HEK293 (cell line): Measurements from ENCODE around the gene RIPOR3.

ENCODE experiments used
- CTCF ChIA-PET: fragments of 350-600 bp; formaldehyde crosslinking; extraction: SDS; loops from one replicate; lab custom pipeline; 2021; ENCODE audit warnings: antibody characterized with exemption; lab: Yijun Ruan, JAX
- POLR2A ChIA-PET: fragments of 300-600 bp; formaldehyde crosslinking; extraction: SDS; loops from one replicate; lab custom pipeline; 2020; ENCODE audit warnings: antibody characterized with exemption, inconsistent platforms; lab: Yijun Ruan, JAX
- H3K27ac ChIP-seq: fragments of 200-500 bp; sonication (Bioruptor generic); 2 replicates; pipeline ENCODE4 v1.5.1; 2014; ENCODE audit warnings: low read depth, low read length, control low read depth, inconsistent platforms; ENCODE audit errors: extremely low read depth
- H3K36me3 ChIP-seq, 2 experiments: fragments of 200-500 bp in 1 of 2; sonication (Bioruptor generic) in 1 of 2; 1 replicate in 1 of 2; 2 replicates in 1 of 2; pipeline ENCODE4 v1.5.1; 2014 to 2017; ENCODE audit warnings: inconsistent platforms in 2 of 2, low read length in 2 of 2; ENCODE audit not compliant: control insufficient read depth in 2 of 2, insufficient read depth in 1 of 2
- H3K4me1 ChIP-seq: fragments of 200-500 bp; sonication (Bioruptor generic); 2 replicates; pipeline ENCODE4 v1.5.1; 2014; ENCODE audit warnings: mild to moderate bottlenecking, low read length, inconsistent platforms; ENCODE audit not compliant: control insufficient read depth, insufficient read depth
- H3K4me3 ChIP-seq: 2 replicates; pipeline ENCODE4 v1.5.1; 2011; ENCODE audit warnings: low read depth, mild to moderate bottlenecking, control low read depth, low read length, moderate library complexity
- H3K9me3 ChIP-seq: fragments of 200-500 bp; sonication (Bioruptor generic); 2 replicates; pipeline ENCODE4 v1.5.1; 2014; ENCODE audit warnings: low read depth, low read length, inconsistent platforms; ENCODE audit not compliant: control insufficient read depth, insufficient read depth
- EGR2 ChIP-seq: fragments of 450-650 bp; formaldehyde crosslinking; IDR thresholded peaks from 2 replicates; pipeline ENCODE4 v1.5.1; 2016; ENCODE audit warnings: low read depth, missing biosample characterization, missing genetic modification characterization
- HOXA7 ChIP-seq: sonication (generic); formaldehyde crosslinking; IDR thresholded peaks from 2 replicates; pipeline ENCODE4 v1.8.1; 2022; ENCODE audit warnings: missing genetic modification reagents, borderline replicate concordance
- PRDM1 ChIP-seq: fragments of 450-650 bp; formaldehyde crosslinking; IDR thresholded peaks from 2 replicates; pipeline ENCODE4; 2016; ENCODE audit warnings: missing biosample characterization, missing genetic modification characterization
- SALL2 ChIP-seq: fragments of 450-650 bp; formaldehyde crosslinking; IDR thresholded peaks from 2 replicates; pipeline ENCODE4 v1.5.0; 2017; ENCODE audit warnings: missing biosample characterization, mild to moderate bottlenecking, missing genetic modification characterization, borderline replicate concordance
- YY1 ChIP-seq: fragments of 450-650 bp; formaldehyde crosslinking; IDR thresholded peaks from 2 replicates; pipeline ENCODE4 v1.5.1; 2018; ENCODE audit warnings: missing biosample characterization, missing genetic modification characterization
- YY2 ChIP-seq: fragments of 450-650 bp; formaldehyde crosslinking; IDR thresholded peaks from 2 replicates; pipeline ENCODE4 v1.5.1; 2016; ENCODE audit warnings: missing biosample characterization, missing genetic modification characterization
- ZBTB21 ChIP-seq: fragments of 450-650 bp; formaldehyde crosslinking; IDR thresholded peaks from 2 replicates; pipeline ENCODE4 v1.5.1; 2017; ENCODE audit warnings: missing biosample characterization, missing genetic modification characterization
- ZEB2 ChIP-seq: fragments of 450-650 bp; formaldehyde crosslinking; IDR thresholded peaks from 2 replicates; pipeline ENCODE4 v1.5.1; 2016; ENCODE audit warnings: missing biosample characterization, missing genetic modification characterization
- ZFHX2 ChIP-seq: fragments of 450-650 bp; formaldehyde crosslinking; conservative IDR thresholded peaks from 2 replicates; pipeline ENCODE4 v1.5.1; 2016; ENCODE audit warnings: missing biosample characterization, missing genetic modification characterization
- ZNF138 ChIP-seq: fragments of 450-650 bp; formaldehyde crosslinking; IDR thresholded peaks from 2 replicates; pipeline ENCODE4 v1.5.1; 2016; ENCODE audit warnings: missing biosample characterization, missing genetic modification characterization, borderline replicate concordance
- ZNF48 ChIP-seq: fragments of 450-650 bp; formaldehyde crosslinking; IDR thresholded peaks from 2 replicates; pipeline ENCODE4 v1.5.1; 2016; ENCODE audit warnings: missing biosample characterization, missing genetic modification characterization
- ZNF549 ChIP-seq: fragments of 450-650 bp; IDR thresholded peaks from 2 replicates; pipeline ENCODE4 v1.5.1; 2018; ENCODE audit warnings: missing biosample characterization, missing genetic modification characterization, mild to moderate bottlenecking, inconsistent platforms, moderate library complexity
- ZNF555 ChIP-seq: fragments of 450-650 bp; formaldehyde crosslinking; conservative IDR thresholded peaks from 2 replicates; pipeline ENCODE4 v1.5.1; 2017; ENCODE audit warnings: missing biosample characterization, mild to moderate bottlenecking, missing genetic modification characterization, inconsistent platforms
- ZNF571 ChIP-seq: fragments of 450-650 bp; formaldehyde crosslinking; IDR thresholded peaks from 2 replicates; pipeline ENCODE4 v1.5.0; 2017; ENCODE audit warnings: missing biosample characterization, missing genetic modification characterization
- ZNF623 ChIP-seq: fragments of 450-650 bp; formaldehyde crosslinking; IDR thresholded peaks from 2 replicates; pipeline ENCODE4 v1.5.1; 2016; ENCODE audit warnings: missing biosample characterization, missing genetic modification characterization
- ZNF830 ChIP-seq: fragments of 450-650 bp; IDR thresholded peaks from 2 replicates; pipeline ENCODE4 v1.5.0; 2018; ENCODE audit warnings: missing biosample characterization, missing genetic modification characterization, low read depth, mild to moderate bottlenecking, moderate library complexity
- TF ChIP-seq, protein P1 (sequence below): fragments of 450-650 bp; formaldehyde crosslinking; IDR thresholded peaks from 2 replicates; pipeline ENCODE4 v1.5.1; 2017; ENCODE audit warnings: missing biosample characterization, missing genetic modification characterization
- TF ChIP-seq, protein P2 (sequence below): fragments of 450-650 bp; formaldehyde crosslinking; IDR thresholded peaks from 2 replicates; pipeline ENCODE4 v1.5.1; 2016; ENCODE audit warnings: missing biosample characterization, missing genetic modification characterization
- TF ChIP-seq, protein P3 (sequence below): fragments of 450-650 bp; formaldehyde crosslinking; IDR thresholded peaks from 2 replicates; pipeline ENCODE4 v1.5.1; 2016; ENCODE audit warnings: missing biosample characterization, missing genetic modification characterization
- TF ChIP-seq, protein P4 (sequence below): fragments of 450-650 bp; formaldehyde crosslinking; IDR thresholded peaks from 2 replicates; pipeline ENCODE4 v1.5.1; 2016; ENCODE audit warnings: missing biosample characterization, missing genetic modification characterization

The RIPOR3 gene

DNA sequence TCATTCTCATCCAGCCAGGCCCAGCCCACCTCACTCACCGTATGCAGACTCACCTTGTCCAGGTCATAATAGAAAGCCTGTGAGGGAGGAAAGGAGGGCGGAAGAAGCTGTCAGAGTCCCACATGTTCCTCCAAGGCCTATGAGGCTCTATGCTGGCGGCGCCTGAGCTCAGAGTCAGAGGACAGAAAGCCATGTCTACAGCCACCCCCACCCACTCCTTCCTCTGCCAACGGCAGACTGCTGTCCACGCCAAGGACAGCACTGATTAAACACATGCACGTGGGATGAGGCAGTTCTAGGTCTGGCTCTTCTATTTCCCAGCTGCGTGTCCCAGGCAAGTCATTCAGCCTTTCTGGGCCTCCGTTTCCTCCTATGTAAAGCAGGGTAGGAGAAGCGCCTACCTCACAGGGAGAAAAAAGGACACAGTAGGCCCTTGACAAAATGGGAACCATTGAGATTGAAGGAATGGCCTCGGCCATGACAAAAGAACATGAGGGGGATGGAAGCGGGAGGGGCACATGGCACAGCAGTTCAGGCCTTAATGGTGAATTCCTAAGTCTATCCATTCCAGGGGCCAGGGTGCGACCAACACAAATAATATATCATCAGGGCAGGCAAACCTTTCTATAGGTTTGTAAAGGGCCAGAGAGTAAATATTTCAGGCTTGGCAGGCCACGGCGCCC is 80.1 kb downstream of the RIPOR3 start:
- TF ChIP-seq ZNF623 (tag by site-specific recombination) (no peak), EGR2 (tag by site-specific recombination) (peak; percentile 68), ZFHX2 (tag by site-specific recombination) (peak; percentile 30; the same call in 1 of the 2 replicates), ZNF830 (tag by site-specific recombination) (no peak)
- no peaks in the 10 kb centered on the region for H3K36me3 ChIP-seq
- CTCF ChIA-PET, result interaction anchor here (0.6 to 1.0 kb wide), 3 partner anchors 24 to 290 kb away, joined by 3 to 4 read pairs (median 3); no protein-coding TSS in a partner anchor
- no peak overlapping the region for H3K4me3 ChIP-seq
- no peak overlapping the region for H3K27ac ChIP-seq
- H3K4me1 ChIP-seq, result no peaks in the 10 kb centered on the region
- POLR2A ChIA-PET, result interaction anchor here (0.6 kb wide), 1 partner anchor 12 kb away, joined by 3 read pairs; no protein-coding TSS in a partner anchor
- H3K9me3 ChIP-seq, result no peaks in the 10 kb centered on the region

DNA sequence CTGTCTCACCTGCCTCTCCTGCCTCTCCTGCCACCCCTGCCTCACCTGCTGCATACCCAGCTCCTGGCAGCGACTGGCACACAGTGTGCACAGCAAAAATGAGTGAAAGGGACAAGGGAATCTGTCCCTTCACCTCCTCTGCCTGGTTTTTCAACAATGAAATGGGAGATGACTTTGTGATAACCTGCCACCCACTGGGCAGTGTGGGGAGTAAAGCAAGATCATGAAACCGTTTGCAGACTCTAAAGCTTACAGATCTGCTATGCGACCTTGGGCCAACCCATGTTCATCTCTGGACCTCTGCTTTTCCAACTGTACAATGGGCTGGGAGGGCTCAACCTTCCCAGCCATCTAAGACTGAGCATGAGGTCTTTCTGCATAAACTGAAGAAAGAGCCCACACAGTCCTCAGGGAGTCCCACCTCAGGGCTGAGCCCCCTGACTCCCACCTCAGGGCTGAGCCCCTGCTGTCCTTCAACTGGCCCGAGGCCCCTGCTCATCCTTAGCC is 81.1 kb downstream of the RIPOR3 start:
- POLR2A ChIA-PET, result no interaction called here
- CTCF ChIA-PET, result interaction anchor here (0.6 to 1.0 kb wide), 4 partner anchors 20 to 428 kb away, joined by 3 read pairs; no protein-coding TSS in a partner anchor
- Histone ChIP-seq H3K4me3 (no peak overlapping the region), H3K27ac (no peak overlapping the region), H3K4me1 (no peaks in the 10 kb centered on the region), H3K36me3 (no peaks in the 10 kb centered on the region), H3K9me3 (no peaks in the 10 kb centered on the region)
- TF ChIP-seq, protein P1, sequence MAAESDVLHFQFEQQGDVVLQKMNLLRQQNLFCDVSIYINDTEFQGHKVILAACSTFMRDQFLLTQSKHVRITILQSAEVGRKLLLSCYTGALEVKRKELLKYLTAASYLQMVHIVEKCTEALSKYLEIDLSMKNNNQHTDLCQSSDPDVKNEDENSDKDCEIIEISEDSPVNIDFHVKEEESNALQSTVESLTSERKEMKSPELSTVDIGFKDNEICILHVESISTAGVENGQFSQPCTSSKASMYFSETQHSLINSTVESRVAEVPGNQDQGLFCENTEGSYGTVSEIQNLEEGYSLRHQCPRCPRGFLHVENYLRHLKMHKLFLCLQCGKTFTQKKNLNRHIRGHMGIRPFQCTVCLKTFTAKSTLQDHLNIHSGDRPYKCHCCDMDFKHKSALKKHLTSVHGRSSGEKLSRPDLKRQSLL (tag by site-specific recombination), result no peak
- TF ChIP-seq PRDM1 (tag by site-specific recombination) (peak; percentile 27; the same call in 1 of the 2 replicates), EGR2 (tag by site-specific recombination) (peak; percentile 28; the same call in 1 of the 2 replicates)
- TF ChIP-seq, protein P2, sequence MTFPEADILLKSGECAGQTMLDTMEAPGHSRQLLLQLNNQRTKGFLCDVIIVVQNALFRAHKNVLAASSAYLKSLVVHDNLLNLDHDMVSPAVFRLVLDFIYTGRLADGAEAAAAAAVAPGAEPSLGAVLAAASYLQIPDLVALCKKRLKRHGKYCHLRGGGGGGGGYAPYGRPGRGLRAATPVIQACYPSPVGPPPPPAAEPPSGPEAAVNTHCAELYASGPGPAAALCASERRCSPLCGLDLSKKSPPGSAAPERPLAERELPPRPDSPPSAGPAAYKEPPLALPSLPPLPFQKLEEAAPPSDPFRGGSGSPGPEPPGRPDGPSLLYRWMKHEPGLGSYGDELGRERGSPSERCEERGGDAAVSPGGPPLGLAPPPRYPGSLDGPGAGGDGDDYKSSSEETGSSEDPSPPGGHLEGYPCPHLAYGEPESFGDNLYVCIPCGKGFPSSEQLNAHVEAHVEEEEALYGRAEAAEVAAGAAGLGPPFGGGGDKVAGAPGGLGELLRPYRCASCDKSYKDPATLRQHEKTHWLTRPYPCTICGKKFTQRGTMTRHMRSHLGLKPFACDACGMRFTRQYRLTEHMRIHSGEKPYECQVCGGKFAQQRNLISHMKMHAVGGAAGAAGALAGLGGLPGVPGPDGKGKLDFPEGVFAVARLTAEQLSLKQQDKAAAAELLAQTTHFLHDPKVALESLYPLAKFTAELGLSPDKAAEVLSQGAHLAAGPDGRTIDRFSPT, result no peak
- TF ChIP-seq, protein P3, sequence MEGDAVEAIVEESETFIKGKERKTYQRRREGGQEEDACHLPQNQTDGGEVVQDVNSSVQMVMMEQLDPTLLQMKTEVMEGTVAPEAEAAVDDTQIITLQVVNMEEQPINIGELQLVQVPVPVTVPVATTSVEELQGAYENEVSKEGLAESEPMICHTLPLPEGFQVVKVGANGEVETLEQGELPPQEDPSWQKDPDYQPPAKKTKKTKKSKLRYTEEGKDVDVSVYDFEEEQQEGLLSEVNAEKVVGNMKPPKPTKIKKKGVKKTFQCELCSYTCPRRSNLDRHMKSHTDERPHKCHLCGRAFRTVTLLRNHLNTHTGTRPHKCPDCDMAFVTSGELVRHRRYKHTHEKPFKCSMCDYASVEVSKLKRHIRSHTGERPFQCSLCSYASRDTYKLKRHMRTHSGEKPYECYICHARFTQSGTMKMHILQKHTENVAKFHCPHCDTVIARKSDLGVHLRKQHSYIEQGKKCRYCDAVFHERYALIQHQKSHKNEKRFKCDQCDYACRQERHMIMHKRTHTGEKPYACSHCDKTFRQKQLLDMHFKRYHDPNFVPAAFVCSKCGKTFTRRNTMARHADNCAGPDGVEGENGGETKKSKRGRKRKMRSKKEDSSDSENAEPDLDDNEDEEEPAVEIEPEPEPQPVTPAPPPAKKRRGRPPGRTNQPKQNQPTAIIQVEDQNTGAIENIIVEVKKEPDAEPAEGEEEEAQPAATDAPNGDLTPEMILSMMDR (tag by site-specific recombination), result peak; percentile 26; the same call in 1 of the 2 replicates

DNA sequence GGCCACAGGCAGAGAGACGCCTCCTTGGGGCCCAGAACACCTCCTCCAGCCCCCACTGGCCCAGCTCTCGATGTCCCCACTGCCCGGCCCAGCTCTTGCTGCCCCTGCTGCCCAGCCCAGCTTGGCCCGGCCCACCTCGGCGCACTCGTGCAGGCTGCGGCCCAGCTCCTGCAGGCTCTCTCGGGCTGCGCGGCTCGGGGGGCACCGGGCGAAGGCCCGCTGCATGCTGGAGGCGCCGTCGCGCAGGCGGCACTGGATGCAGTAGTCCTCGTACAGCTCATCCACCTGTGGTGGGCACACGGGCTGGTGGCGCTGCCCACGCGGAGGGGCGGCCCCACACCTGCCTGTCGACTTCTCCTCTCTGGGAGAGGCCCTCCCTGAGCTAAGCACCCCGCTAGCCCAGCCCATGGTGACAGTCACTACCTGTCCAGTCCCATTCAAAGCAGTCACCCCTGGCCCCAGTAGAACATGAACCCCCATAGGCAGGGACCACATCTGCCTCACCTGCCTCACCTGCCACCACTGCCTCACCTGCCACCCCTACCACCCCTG is 81.8 kb downstream of the RIPOR3 start:
- CTCF ChIA-PET, result interaction anchor here (0.9 to 1.0 kb wide), 2 partner anchors 20 to 145 kb away, joined by 3 to 5 read pairs; no protein-coding TSS in a partner anchor
- Histone ChIP-seq H3K9me3 (no peaks in the 10 kb centered on the region), H3K36me3 (no peaks in the 10 kb centered on the region), H3K4me3 (no peak overlapping the region), H3K27ac (no peak overlapping the region), H3K4me1 (no peaks in the 10 kb centered on the region)
- no peak for TF ChIP-seq PRDM1 (tag by site-specific recombination)
- no peak for TF ChIP-seq ZEB2
- TF ChIP-seq ZNF571 (tag by site-specific recombination), result no peak
- no peak for TF ChIP-seq HOXA7
- TF ChIP-seq ZBTB21 (tag by site-specific recombination), result no peak
- TF ChIP-seq, protein P4, sequence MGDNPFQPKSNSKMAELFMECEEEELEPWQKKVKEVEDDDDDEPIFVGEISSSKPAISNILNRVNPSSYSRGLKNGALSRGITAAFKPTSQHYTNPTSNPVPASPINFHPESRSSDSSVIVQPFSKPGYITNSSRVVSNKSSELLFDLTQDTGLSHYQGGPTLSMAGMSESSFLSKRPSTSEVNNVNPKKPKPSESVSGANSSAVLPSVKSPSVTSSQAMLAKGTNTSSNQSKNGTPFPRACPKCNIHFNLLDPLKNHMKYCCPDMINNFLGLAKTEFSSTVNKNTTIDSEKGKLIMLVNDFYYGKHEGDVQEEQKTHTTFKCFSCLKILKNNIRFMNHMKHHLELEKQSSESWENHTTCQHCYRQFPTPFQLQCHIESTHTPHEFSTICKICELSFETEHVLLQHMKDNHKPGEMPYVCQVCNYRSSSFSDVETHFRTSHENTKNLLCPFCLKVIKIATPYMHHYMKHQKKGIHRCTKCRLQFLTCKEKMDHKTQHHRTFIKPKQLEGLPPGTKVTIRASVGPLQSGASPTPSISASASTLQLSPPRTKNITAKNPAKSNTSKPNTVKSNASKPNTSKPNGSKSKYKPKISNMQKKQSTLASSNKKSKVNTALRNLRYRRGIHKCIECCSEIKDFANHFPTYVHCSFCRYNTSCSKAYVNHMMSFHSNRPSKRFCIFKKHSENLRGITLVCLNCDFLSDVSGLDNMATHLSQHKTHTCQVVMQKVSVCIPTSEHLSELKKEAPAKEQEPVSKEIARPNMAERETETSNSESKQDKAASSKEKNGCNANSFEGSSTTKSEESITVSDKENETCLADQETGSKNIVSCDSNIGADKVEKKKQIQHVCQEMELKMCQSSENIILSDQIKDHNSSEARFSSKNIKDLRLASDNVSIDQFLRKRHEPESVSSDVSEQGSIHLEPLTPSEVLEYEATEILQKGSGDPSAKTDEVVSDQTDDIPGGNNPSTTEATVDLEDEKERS (tag by site-specific recombination), result no peak
- TF ChIP-seq ZNF555 (tag by site-specific recombination), result no peak
- no peak for TF ChIP-seq ZNF549 (tag by site-specific recombination)
- no peak for TF ChIP-seq YY1 (tag by site-specific recombination)
- TF ChIP-seq SALL2, result no peak
- TF ChIP-seq ZNF138, result no peak
- no peak for TF ChIP-seq ZNF48 (tag by site-specific recombination)
- TF ChIP-seq YY2 (tag by site-specific recombination), result no peak
- POLR2A ChIA-PET, result no interaction called here
